Natural killer cell (primary cell): ENCODE data around the gene RFX6. TPM values are rescaled to one million over a fixed set of nuclear protein-coding genes. Genes with fewer than 3 reads are reported as not detected.

Experiments used
- ATAC-seq, 3 donors: fragments of 150-1000 bp in 2 of 3; fragments of 200-7000 bp in 1 of 3; cut with Tn5 transposase; 1 replicate in 1 of 3; 2 replicates in 2 of 3; pipeline ENCODE4 v1.10.0; 2021; ENCODE audit warnings: mild to moderate bottlenecking in 2 of 3, moderate library complexity in 2 of 3
- DNase-seq, 2 donors: peaks; one replicate each; pipeline versions ENCODE4 v3.0.0 to v3.0.0-alpha.2; 2013 to 2021; ENCODE audit warnings: mixed read lengths in 1 of 2
- H3K27ac ChIP-seq: one replicate; pipeline ENCODE4 v1.5.1; 2013; ENCODE audit warnings: mild to moderate bottlenecking, low read length
- H3K27me3 ChIP-seq: one replicate; pipeline ENCODE4 v1.6.1; 2013; ENCODE audit warnings: low read length; ENCODE audit not compliant: control insufficient read depth, insufficient read depth
- H3K36me3 ChIP-seq: one replicate; pipeline ENCODE4 v1.6.1; 2013; ENCODE audit warnings: low read length; ENCODE audit not compliant: control insufficient read depth, insufficient read depth
- H3K4me1 ChIP-seq: one replicate; pipeline ENCODE4 v1.6.1; 2013; ENCODE audit warnings: low read length; ENCODE audit not compliant: control insufficient read depth, insufficient read depth
- H3K4me3 ChIP-seq: one replicate; pipeline ENCODE4 v1.5.1; 2013; ENCODE audit warnings: low read length
- H3K9me3 ChIP-seq: one replicate; pipeline ENCODE4 v1.6.1; 2013; ENCODE audit warnings: low read length; ENCODE audit not compliant: control insufficient read depth, insufficient read depth
- H3K27ac Mint-ChIP-seq, 2 donors: one replicate each; pipeline ENCODE4 v1.8.0; 2022; ENCODE audit warnings: mild to moderate bottlenecking in 2 of 2, mixed read lengths in 2 of 2, moderate library complexity in 1 of 2
- H3K27me3 Mint-ChIP-seq, 2 donors: one replicate each; pipeline ENCODE4 v1.8.0; 2022; ENCODE audit warnings: low read depth in 2 of 2, mixed read lengths in 2 of 2
- H3K36me3 Mint-ChIP-seq: one replicate; pipeline ENCODE4 v1.8.0; 2022; ENCODE audit warnings: mixed read lengths
- H3K4me1 Mint-ChIP-seq, 2 donors: one replicate each; pipeline ENCODE4 v1.8.0; 2022; ENCODE audit warnings: mixed read lengths in 2 of 2
- H3K4me3 Mint-ChIP-seq: one replicate; pipeline ENCODE4 v1.8.0; 2022; ENCODE audit warnings: mild to moderate bottlenecking, moderate library complexity, mixed read lengths
- H3K9me3 Mint-ChIP-seq, 2 donors: one replicate each; pipeline ENCODE4 v1.8.0; 2022; ENCODE audit warnings: mixed read lengths in 2 of 2
- WGBS: methylation state at CpG from one replicate; pipeline ENCODE4 v1.1.7; 2013; ENCODE audit warnings: missing lambda C conversion rate; ENCODE audit not compliant: insufficient coverage; 5-methylcytosine and 5-hydroxymethylcytosine counted together
- intact Hi-C: fragments of 100-400 bp; cut with micrococcal nuclease; formaldehyde crosslinking; loops from one replicate; pipeline ENCODE4 v1.14.2; 2022
- total RNA-seq, 4 donors: library from RNA; stranded (reverse); fragments of 120-200 nt in 1 of 4; gene quantifications; one replicate each; pipeline versions ENCODE4 v1.2.3 to v1.2.4, GENCODE V29; 2013 to 2022
- TF ChIP-seq, protein P1 (sequence below): fragments of 200-600 bp; IDR thresholded peaks from one replicate; pipeline ENCODE4 v1.8.0; 2022; ENCODE audit warnings: antibody characterized with exemption

Gene RFX6
- total RNA-seq, 3 donors from 2014 or later (not counting 1 experiment from before 2014, with no cell fraction given) = not detected

DNA sequence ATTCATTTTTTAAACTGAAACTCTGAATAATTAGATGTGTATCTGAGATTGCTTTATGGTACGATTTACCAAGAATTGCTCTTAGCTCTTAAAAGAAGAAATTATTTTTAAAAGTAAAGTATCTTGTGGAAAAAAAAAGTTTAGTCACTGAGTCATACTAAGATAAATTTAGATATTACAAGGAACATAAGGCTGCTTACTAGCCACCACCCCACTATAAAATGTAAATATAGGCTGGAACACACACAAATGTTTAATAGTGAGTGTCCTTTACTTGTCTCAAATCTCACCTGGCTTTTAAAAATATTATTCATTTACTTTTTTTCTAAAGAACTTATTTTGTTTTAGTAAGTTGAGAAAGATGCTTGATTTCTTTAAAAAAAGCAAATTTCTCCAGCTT, 17.6 kb downstream of the RFX6 start:
- no peak overlapping the region for H3K4me3 ChIP-seq
- H3K27me3 ChIP-seq = no peaks in the 10 kb centered on the region
- H3K4me1 ChIP-seq = no peaks in the 10 kb centered on the region
- Mint-ChIP-seq H3K9me3 (peaks cover 9 to 12% of the 10 kb centered on the region in 2 donors), H3K4me1 (no peaks in the 10 kb centered on the region), H3K4me3 (no peak overlapping the region), H3K27ac (no peak overlapping the region), H3K36me3 (no peaks in the 10 kb centered on the region), H3K27me3 (no peaks in the 10 kb centered on the region)
- WGBS = no CpG with 5 or more reads among the region's 1 CpG
- no peaks in the 10 kb centered on the region for H3K9me3 ChIP-seq
- TF ChIP-seq, protein P1, sequence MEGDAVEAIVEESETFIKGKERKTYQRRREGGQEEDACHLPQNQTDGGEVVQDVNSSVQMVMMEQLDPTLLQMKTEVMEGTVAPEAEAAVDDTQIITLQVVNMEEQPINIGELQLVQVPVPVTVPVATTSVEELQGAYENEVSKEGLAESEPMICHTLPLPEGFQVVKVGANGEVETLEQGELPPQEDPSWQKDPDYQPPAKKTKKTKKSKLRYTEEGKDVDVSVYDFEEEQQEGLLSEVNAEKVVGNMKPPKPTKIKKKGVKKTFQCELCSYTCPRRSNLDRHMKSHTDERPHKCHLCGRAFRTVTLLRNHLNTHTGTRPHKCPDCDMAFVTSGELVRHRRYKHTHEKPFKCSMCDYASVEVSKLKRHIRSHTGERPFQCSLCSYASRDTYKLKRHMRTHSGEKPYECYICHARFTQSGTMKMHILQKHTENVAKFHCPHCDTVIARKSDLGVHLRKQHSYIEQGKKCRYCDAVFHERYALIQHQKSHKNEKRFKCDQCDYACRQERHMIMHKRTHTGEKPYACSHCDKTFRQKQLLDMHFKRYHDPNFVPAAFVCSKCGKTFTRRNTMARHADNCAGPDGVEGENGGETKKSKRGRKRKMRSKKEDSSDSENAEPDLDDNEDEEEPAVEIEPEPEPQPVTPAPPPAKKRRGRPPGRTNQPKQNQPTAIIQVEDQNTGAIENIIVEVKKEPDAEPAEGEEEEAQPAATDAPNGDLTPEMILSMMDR = no peak
- DNase-seq (no peak), ATAC-seq (no peak)
- H3K36me3 ChIP-seq = no peaks in the 10 kb centered on the region
- no peak overlapping the region for H3K27ac ChIP-seq
- intact Hi-C loops = no loop called here

DNA sequence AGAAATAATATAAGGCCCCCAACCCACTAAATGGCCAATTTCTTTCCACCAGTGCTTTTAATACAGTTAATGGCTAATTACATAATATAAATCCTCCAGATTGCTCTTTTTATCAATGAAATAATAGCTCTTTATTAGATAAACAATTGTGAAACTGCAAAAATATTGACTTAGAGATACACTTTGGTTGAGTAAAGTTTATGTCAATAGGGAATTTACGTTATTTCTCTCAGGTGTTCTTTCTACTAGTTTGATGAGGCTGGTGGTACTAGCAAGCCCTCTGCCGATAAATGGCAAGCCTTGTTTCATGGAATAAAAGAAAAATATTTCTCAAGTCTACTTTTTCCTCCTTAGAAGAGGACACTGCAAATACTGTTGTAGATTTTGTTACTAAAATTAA, 18.9 kb downstream of the RFX6 start:
- H3K9me3 Mint-ChIP-seq = peaks cover 9 to 12% of the 10 kb centered on the region in 2 donors
- intact Hi-C loops = no loop called here
- H3K36me3 Mint-ChIP-seq = no peaks in the 10 kb centered on the region

GRCh38 chr6:116902634-116903033, 25.6 kb downstream of the RFX6 start:
- no peaks in the 10 kb centered on the region for H3K4me1 Mint-ChIP-seq
- H3K36me3 Mint-ChIP-seq = peaks cover 10% of the 10 kb centered on the region
- H3K27ac ChIP-seq = no peak overlapping the region
- H3K27ac Mint-ChIP-seq = no peak overlapping the region
- ATAC-seq (no peak), DNase-seq (no peak)
- no peak overlapping the region for H3K4me3 ChIP-seq
- TF ChIP-seq, protein P1 = no peak
- no peaks in the 10 kb centered on the region for H3K4me1 ChIP-seq
- no peak overlapping the region for H3K4me3 Mint-ChIP-seq
- no peaks in the 10 kb centered on the region for H3K27me3 ChIP-seq
- H3K27me3 Mint-ChIP-seq = no peaks in the 10 kb centered on the region
- H3K9me3 Mint-ChIP-seq = peaks cover 14 to 15% of the 10 kb centered on the region in 2 donors
- H3K9me3 ChIP-seq = no peaks in the 10 kb centered on the region
- 77% methylated on average over 2 of the region's 3 CpGs for WGBS
- intact Hi-C loops = no loop called here
- H3K36me3 ChIP-seq = no peaks in the 10 kb centered on the region

More for the DNA sequence above, 18.9 kb downstream of the RFX6 start:
- WGBS = 49% methylated on average over 2 of the region's 2 CpGs
- Mint-ChIP-seq H3K27ac (no peak overlapping the region), H3K4me3 (no peak overlapping the region), H3K4me1 (no peaks in the 10 kb centered on the region), H3K27me3 (no peaks in the 10 kb centered on the region)
- no peak overlapping the region for H3K4me3 ChIP-seq
- no peaks in the 10 kb centered on the region for H3K4me1 ChIP-seq
- H3K27ac ChIP-seq = no peak overlapping the region
- no peaks in the 10 kb centered on the region for H3K27me3 ChIP-seq
- DNase-seq (no peak), ATAC-seq (no peak)
- no peaks in the 10 kb centered on the region for H3K9me3 ChIP-seq
- H3K36me3 ChIP-seq = no peaks in the 10 kb centered on the region
- TF ChIP-seq, protein P1 = no peak

- Histone ChIP-seq H3K36me3 (no peaks in the 10 kb centered on the region), H3K4me3 (no peak overlapping the region), H3K27me3 (no peaks in the 10 kb centered on the region), H3K9me3 (no peaks in the 10 kb centered on the region), H3K4me1 (no peaks in the 10 kb centered on the region), H3K27ac (no peak overlapping the region)
- H3K4me1 Mint-ChIP-seq = no peaks in the 10 kb centered on the region
- intact Hi-C loops = no loop called here
- no peaks in the 10 kb centered on the region for H3K27me3 Mint-ChIP-seq
- no peak overlapping the region for H3K4me3 Mint-ChIP-seq
- H3K27ac Mint-ChIP-seq = no peak overlapping the region
- no peaks in the 10 kb centered on the region for H3K36me3 Mint-ChIP-seq
- peaks cover 0 to 2% of the 10 kb centered on the region in 2 donors for H3K9me3 Mint-ChIP-seq
- DNase-seq (no peak), ATAC-seq (no peak)
- WGBS = 95% methylated on average over 2 of the region's 4 CpGs
- TF ChIP-seq, protein P1 = no peak
Observed at GRCh38 chr6:116922853-116923548, 46.0 kb downstream of the RFX6 start.
